ENCODE data around the gene COPZ2.

GRCh38 chr17:48051283-48051682, 13.7 kb upstream of the COPZ2 start:
- TF ChIP-seq, protein P1, sequence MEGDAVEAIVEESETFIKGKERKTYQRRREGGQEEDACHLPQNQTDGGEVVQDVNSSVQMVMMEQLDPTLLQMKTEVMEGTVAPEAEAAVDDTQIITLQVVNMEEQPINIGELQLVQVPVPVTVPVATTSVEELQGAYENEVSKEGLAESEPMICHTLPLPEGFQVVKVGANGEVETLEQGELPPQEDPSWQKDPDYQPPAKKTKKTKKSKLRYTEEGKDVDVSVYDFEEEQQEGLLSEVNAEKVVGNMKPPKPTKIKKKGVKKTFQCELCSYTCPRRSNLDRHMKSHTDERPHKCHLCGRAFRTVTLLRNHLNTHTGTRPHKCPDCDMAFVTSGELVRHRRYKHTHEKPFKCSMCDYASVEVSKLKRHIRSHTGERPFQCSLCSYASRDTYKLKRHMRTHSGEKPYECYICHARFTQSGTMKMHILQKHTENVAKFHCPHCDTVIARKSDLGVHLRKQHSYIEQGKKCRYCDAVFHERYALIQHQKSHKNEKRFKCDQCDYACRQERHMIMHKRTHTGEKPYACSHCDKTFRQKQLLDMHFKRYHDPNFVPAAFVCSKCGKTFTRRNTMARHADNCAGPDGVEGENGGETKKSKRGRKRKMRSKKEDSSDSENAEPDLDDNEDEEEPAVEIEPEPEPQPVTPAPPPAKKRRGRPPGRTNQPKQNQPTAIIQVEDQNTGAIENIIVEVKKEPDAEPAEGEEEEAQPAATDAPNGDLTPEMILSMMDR (IDR thresholded peaks at IDR 0.05; ENCODE audit: insufficient read depth, low read length, poor library complexity, severe bottlenecking), result no peak
- no peak for TF ChIP-seq EZH2phosphoT487 (conservative IDR thresholded peaks at IDR 0.05; ENCODE audit: low read length)
